ENCODE measurements around the gene DAGLA. TPM values are rescaled to one million over a fixed set of nuclear protein-coding genes. Genes with fewer than 3 reads are reported as not detected.

The DAGLA gene
- total RNA-seq, 1 experiment from 2014 or later, result 8.6 TPM

- no peaks in the 10 kb centered on the region for H3K9me3 ChIP-seq (ENCODE audit: low read length)
- ATAC-seq, result no peak
- no peak for DNase-seq
- TF ChIP-seq EZH2phosphoT487 (IDR thresholded peaks at IDR 0.05; ENCODE audit: borderline replicate concordance, low read length) (no peak), EZH2 (IDR thresholded peaks at IDR 0.05; ENCODE audit: low read length, unreplicated experiment) (no peak)
- no peak overlapping the region for H3K9ac ChIP-seq (ENCODE audit: low read length)
- ChIA-PET POLR2A (ENCODE audit: unreplicated experiment) (interaction anchor here (0.5 kb wide), 1 partner anchor 105 kb away, joined by 10 read pairs; no protein-coding TSS in a partner anchor), CTCF (no interaction called here)
- intact Hi-C loops (cut with micrococcal nuclease), result no loop called here
- H3K79me2 ChIP-seq (ENCODE audit: low read length), result peaks cover 18% of the 10 kb centered on the region; the same call in 1 of the 2 replicates
- no peak overlapping the region for H3K27ac ChIP-seq (ENCODE audit: low read length)
- H3K36me3 ChIP-seq (ENCODE audit: low read depth, low read length), result no peaks in the 10 kb centered on the region
- H3F3A ChIP-seq (ENCODE audit: low read length, unreplicated experiment), result no peaks in the 10 kb centered on the region
- no peak overlapping the region for H2AFZ ChIP-seq (ENCODE audit: low read length)
- peaks cover 7% of the 10 kb centered on the region for H3K4me1 ChIP-seq (ENCODE audit: insufficient read depth, low read length)
- no peaks in the 10 kb centered on the region for H3K9me2 ChIP-seq (replicated peaks; ENCODE audit: low read length)
- H3K4me3 ChIP-seq (ENCODE audit: low read length), result no peak overlapping the region
- no peaks in the 10 kb centered on the region for H4K20me1 ChIP-seq (ENCODE audit: low read length)
- no TSS peak for BruUV-seq (replicated peaks)
- no peak overlapping the region for H3K4me2 ChIP-seq (ENCODE audit: low read length)
- H3K27me3 ChIP-seq (ENCODE audit: low read length), result no peaks in the 10 kb centered on the region
Measured at GRCh38 chr11:61710019-61710418, 29.8 kb downstream of the DAGLA start.

GRCh38 chr11:61711037-61711436 is 30.8 kb downstream of the DAGLA start:
- Histone ChIP-seq H3K27me3 (ENCODE audit: low read length) (no peaks in the 10 kb centered on the region), H3K9me2 (replicated peaks; ENCODE audit: low read length) (no peaks in the 10 kb centered on the region), H3K4me3 (ENCODE audit: low read length) (no peak overlapping the region), H3K79me2 (ENCODE audit: low read length) (peaks cover 22% of the 10 kb centered on the region; the same call in 1 of the 2 replicates), H3K9me3 (ENCODE audit: low read length) (no peaks in the 10 kb centered on the region), H3K4me2 (ENCODE audit: low read length) (no peak overlapping the region), H2AFZ (ENCODE audit: low read length) (no peak overlapping the region), H3K9ac (ENCODE audit: low read length) (no peak overlapping the region), H4K20me1 (ENCODE audit: low read length) (no peaks in the 10 kb centered on the region), H3F3A (ENCODE audit: low read length, unreplicated experiment) (no peaks in the 10 kb centered on the region), H3K4me1 (ENCODE audit: insufficient read depth, low read length) (peaks cover 7% of the 10 kb centered on the region), H3K27ac (ENCODE audit: low read length) (no peak overlapping the region), H3K36me3 (ENCODE audit: low read depth, low read length) (no peaks in the 10 kb centered on the region)
- no TSS peak for BruUV-seq (replicated peaks)
- no peak for TF ChIP-seq CTCF (conservative IDR thresholded peaks at IDR 0.05; ENCODE audit: low read depth, low read length)
- no peak for TF ChIP-seq EZH2 (IDR thresholded peaks at IDR 0.05; ENCODE audit: low read length, unreplicated experiment)
- no peak for TF ChIP-seq EZH2phosphoT487 (IDR thresholded peaks at IDR 0.05; ENCODE audit: borderline replicate concordance, low read length)
- ATAC-seq (no peak), DNase-seq (no peak)
- ChIA-PET CTCF (no interaction called here), POLR2A (ENCODE audit: unreplicated experiment) (no interaction called here)
- intact Hi-C loops (cut with micrococcal nuclease), result no loop called here

GRCh38 chr11:61711498-61711897 is 31.3 kb downstream of the DAGLA start:
- Histone ChIP-seq H3K79me2 (ENCODE audit: low read length) (peaks cover 22% of the 10 kb centered on the region; the same call in 1 of the 2 replicates), H3K9me2 (replicated peaks; ENCODE audit: low read length) (no peaks in the 10 kb centered on the region), H3K27ac (ENCODE audit: low read length) (no peak overlapping the region), H3K36me3 (ENCODE audit: low read depth, low read length) (no peaks in the 10 kb centered on the region), H3F3A (ENCODE audit: low read length, unreplicated experiment) (no peaks in the 10 kb centered on the region), H3K4me1 (ENCODE audit: insufficient read depth, low read length) (peaks cover 7% of the 10 kb centered on the region), H3K9ac (ENCODE audit: low read length) (no peak overlapping the region), H2AFZ (ENCODE audit: low read length) (no peak overlapping the region), H3K4me3 (ENCODE audit: low read length) (no peak overlapping the region), H3K4me2 (ENCODE audit: low read length) (no peak overlapping the region), H3K9me3 (ENCODE audit: low read length) (no peaks in the 10 kb centered on the region), H4K20me1 (ENCODE audit: low read length) (no peaks in the 10 kb centered on the region), H3K27me3 (ENCODE audit: low read length) (no peaks in the 10 kb centered on the region)
- CTCF ChIA-PET, result no interaction called here
- TF ChIP-seq EZH2phosphoT487 (IDR thresholded peaks at IDR 0.05; ENCODE audit: borderline replicate concordance, low read length) (no peak), CTCF (conservative IDR thresholded peaks at IDR 0.05; ENCODE audit: low read depth, low read length) (no peak), EZH2 (IDR thresholded peaks at IDR 0.05; ENCODE audit: low read length, unreplicated experiment) (no peak)
- DNase-seq (no peak), ATAC-seq (no peak)
- no TSS peak for BruUV-seq (replicated peaks)
- intact Hi-C loops (cut with micrococcal nuclease), result no loop called here
- POLR2A ChIA-PET (ENCODE audit: unreplicated experiment), result no interaction called here

All from PC-3 (cell line).